ENCODE results near the gene FBLN2.
A peak's percentile ranks its signal among the peaks of the same experiment; 100 is the strongest.

The FBLN2 gene

GRCh38 chr3:13542142-13542541 is 6.8 kb upstream of the FBLN2 start:
- no peak overlapping the region for H3K4me3 ChIP-seq (replicated peaks in 1 of 2; ENCODE audit: low read depth in 2 of 2, low read length in 2 of 2)
- no peak for DNase-seq (ENCODE audit: low read depth in 2 of 2)
- TF ChIP-seq, protein P1, sequence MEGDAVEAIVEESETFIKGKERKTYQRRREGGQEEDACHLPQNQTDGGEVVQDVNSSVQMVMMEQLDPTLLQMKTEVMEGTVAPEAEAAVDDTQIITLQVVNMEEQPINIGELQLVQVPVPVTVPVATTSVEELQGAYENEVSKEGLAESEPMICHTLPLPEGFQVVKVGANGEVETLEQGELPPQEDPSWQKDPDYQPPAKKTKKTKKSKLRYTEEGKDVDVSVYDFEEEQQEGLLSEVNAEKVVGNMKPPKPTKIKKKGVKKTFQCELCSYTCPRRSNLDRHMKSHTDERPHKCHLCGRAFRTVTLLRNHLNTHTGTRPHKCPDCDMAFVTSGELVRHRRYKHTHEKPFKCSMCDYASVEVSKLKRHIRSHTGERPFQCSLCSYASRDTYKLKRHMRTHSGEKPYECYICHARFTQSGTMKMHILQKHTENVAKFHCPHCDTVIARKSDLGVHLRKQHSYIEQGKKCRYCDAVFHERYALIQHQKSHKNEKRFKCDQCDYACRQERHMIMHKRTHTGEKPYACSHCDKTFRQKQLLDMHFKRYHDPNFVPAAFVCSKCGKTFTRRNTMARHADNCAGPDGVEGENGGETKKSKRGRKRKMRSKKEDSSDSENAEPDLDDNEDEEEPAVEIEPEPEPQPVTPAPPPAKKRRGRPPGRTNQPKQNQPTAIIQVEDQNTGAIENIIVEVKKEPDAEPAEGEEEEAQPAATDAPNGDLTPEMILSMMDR (IDR thresholded peaks at IDR 0.05; ENCODE audit: low read depth, low read length): no peak

GRCh38 chr3:13543253-13543652 is 5.7 kb upstream of the FBLN2 start:
- no peak overlapping the region for H3K4me3 ChIP-seq (replicated peaks in 1 of 2; ENCODE audit: low read depth in 2 of 2, low read length in 2 of 2)
- TF ChIP-seq, protein P1 (IDR thresholded peaks at IDR 0.05; ENCODE audit: low read depth, low read length): no peak
- DNase-seq (ENCODE audit: low read depth in 2 of 2): peak; percentile 83 to 97

DNA sequence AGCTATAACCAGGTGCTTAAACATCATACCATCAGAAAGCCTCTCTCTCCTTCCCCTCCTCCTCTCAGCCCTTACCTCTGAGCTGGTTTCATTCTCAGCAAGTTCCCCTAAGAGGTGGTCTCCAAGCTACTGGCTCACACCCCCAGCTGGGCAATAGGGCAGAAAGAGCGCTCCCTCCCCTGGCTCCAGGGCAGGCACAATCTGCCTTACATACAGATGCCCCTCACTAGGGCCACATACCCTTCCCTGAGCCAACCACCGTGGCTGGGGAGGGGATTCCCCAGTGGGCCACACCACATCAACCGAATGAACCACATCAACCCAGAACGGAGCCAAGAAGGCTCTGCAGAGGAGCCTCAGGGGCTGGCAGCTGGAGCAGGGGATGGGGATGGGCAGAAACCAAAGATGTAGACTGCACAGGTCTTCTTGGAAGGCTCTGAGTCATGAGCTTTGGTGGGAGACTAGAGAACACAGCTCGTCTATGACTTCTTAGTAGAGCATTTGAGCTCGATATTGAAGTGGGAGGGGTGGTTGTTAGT is 4.6 kb upstream of the FBLN2 start:
- H3K4me3 ChIP-seq (replicated peaks in 1 of 2; ENCODE audit: low read depth in 2 of 2, low read length in 2 of 2): no peak overlapping the region
- TF ChIP-seq, protein P1 (IDR thresholded peaks at IDR 0.05; ENCODE audit: low read depth, low read length): no peak
- DNase-seq (ENCODE audit: low read depth in 2 of 2): peak; percentile 80 to 91

GRCh38 chr3:13544951-13545651 is 3.8 kb upstream of the FBLN2 start:
- no peak overlapping the region for H3K4me3 ChIP-seq (replicated peaks in 1 of 2; ENCODE audit: low read depth in 2 of 2, low read length in 2 of 2)
- no peak for DNase-seq (ENCODE audit: low read depth in 2 of 2)
- TF ChIP-seq, protein P1 (IDR thresholded peaks at IDR 0.05; ENCODE audit: low read depth, low read length): no peak

DNA sequence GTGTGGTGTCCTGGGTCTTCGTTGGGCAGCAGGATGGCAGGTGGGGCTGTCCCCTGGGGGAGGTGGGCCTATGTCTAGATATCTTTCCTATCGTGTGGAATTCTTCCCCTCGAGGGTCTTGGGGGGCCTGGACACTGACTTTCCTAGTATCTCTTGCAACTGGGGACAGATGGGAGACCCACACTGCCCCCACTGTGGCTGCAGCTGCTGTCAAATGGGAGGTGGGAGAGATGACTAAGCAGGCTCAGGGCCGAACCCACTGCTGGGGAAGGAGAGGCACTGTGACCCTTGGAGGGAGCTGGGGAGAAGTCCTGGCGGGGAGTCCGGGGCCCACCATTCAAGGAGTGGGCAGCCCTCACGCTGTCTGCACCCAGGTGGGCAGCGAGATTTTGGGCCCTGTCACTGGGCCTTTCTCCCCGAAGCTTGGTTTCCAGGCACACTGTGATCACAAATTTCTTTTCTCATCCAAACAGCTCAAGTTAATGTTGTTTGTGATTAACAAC is 2.9 kb upstream of the FBLN2 start:
- TF ChIP-seq, protein P1 (IDR thresholded peaks at IDR 0.05; ENCODE audit: low read depth, low read length): no peak
- no peak overlapping the region for H3K4me3 ChIP-seq (replicated peaks in 1 of 2; ENCODE audit: low read depth in 2 of 2, low read length in 2 of 2)
- DNase-seq (ENCODE audit: low read depth in 2 of 2): no peak

DNA sequence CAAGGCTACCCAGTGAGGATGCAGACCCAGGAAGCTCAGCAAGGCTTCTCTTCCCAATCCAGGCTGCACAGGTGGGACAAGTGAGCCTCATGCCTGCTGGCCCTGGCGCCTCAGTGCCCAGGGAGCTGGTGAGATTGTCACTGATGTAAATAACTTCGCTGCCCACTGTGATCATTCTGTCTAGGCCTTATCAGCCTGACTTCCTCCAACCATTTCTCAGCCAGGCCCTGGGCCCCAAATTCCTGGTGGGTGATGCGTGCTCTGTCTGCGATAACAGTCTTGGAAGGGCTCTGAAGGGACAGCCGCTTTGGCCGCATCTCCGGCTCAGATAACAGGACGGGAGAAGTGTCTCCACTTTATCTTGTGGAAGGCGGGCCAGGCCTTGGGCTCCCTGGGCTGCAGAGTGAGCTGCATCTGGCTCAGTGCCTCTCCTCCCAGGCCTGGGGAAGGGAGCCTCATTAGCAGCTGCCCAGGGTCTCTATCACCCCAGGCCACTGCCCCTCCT is 2.2 kb upstream of the FBLN2 start:
- H3K4me3 ChIP-seq (replicated peaks in 1 of 2; ENCODE audit: low read depth in 2 of 2, low read length in 2 of 2): no peak overlapping the region
- DNase-seq (ENCODE audit: low read depth in 2 of 2): peak; percentile 16 to 63
- TF ChIP-seq, protein P1 (IDR thresholded peaks at IDR 0.05; ENCODE audit: low read depth, low read length): no peak

All from cardiac fibroblast (primary cell).